Upper lobe of left lung (tissue), 6 donors: ENCODE results near the gene ATF6B. TPM values are rescaled to one million over a fixed set of nuclear protein-coding genes. Genes with fewer than 3 reads are reported as not detected.

ENCODE experiments used
- ATAC-seq, 2 donors: fragments of 200-7000 bp; cut with Tn5 transposase; one replicate each; pipeline ENCODE4 v1.9.1; 2022; ENCODE audit warnings: mild to moderate bottlenecking in 2 of 2, moderate library complexity in 2 of 2; ENCODE audit not compliant: low FRiP score in 2 of 2
- DNase-seq, 2 donors: peaks; one replicate each; pipeline ENCODE4 v3.0.0-alpha.2; 2019 to 2020
- H3K27ac ChIP-seq, 4 donors: fragments of 200-600 bp; sonication (generic); one replicate each; pipeline ENCODE4 v1.5.1; 2016 to 2019
- H3K27me3 ChIP-seq, 4 donors: fragments of 200-600 bp; sonication (generic); one replicate each; pipeline ENCODE4 v1.5.1; 2017 to 2019
- H3K36me3 ChIP-seq, 4 donors: fragments of 200-600 bp; sonication (generic); one replicate each; pipeline ENCODE4 v1.5.1; 2016 to 2019
- H3K4me1 ChIP-seq, 4 donors: fragments of 200-600 bp; sonication (generic); one replicate each; pipeline ENCODE4 v1.5.1; 2018 to 2019
- H3K4me3 ChIP-seq, 4 donors: fragments of 200-600 bp; sonication (generic); one replicate each; pipeline ENCODE4 v1.5.1; 2017 to 2019; ENCODE audit warnings: mild to moderate bottlenecking in 2 of 4, moderate library complexity in 1 of 4
- H3K9me3 ChIP-seq, 4 donors: fragments of 200-600 bp; sonication (generic); one replicate each; pipeline ENCODE4 v1.5.1; 2018 to 2019
- EP300 ChIP-seq, 4 donors: sonication (generic); formaldehyde crosslinking; IDR thresholded peaks; one replicate each; pipeline ENCODE4 v1.5.1; 2017; ENCODE audit warnings: antibody characterized with exemption in 4 of 4, control low read depth in 2 of 4
- POLR2A ChIP-seq, 4 donors: fragments of 450-650 bp; IDR thresholded peaks; one replicate each; pipeline ENCODE4 v1.5.1; 2016 to 2017; ENCODE audit warnings: antibody characterized with exemption in 4 of 4, mild to moderate bottlenecking in 2 of 4
- POLR2AphosphoS5 ChIP-seq, 2 donors: sonication (generic); formaldehyde crosslinking; IDR thresholded peaks; one replicate each; pipeline ENCODE4 v1.5.1; 2017; ENCODE audit warnings: antibody characterized with exemption in 2 of 2
- WGBS, 2 donors: methylation state at CpG; one replicate each; pipeline ENCODE4 v1.1.5; 2017 to 2018; 5-methylcytosine and 5-hydroxymethylcytosine counted together
- total RNA-seq, 6 donors: library from RNA; depleted of rRNA in 4 of 6; stranded (reverse); fragments of >200 nt in 4 of 6; gene quantifications; one replicate each; pipeline versions ENCODE4 v1.1.0 to v1.2.1, GENCODE V29; 2016 to 2021
- TF ChIP-seq, protein P1 (sequence below), 6 experiments: fragments of 450-650 bp in 4 of 6; fragments of 200-600 bp in 2 of 6; sonication (generic) in 2 of 6; IDR thresholded peaks; one replicate each; pipeline ENCODE4 v1.5.1; 2016 to 2019; ENCODE audit warnings: antibody characterized with exemption in 6 of 6
- donor health status: DM: no; HTN: no; CAD: no; lungs with moderate emphysema.
- donor health status: DM: no; HTN: yes; CAD: no; lungs with severe emphysema.

Gene ATF6B
- total RNA-seq, 6 donors from 2014 or later, result 35.3 to 230 (median 95.8) TPM

DNA sequence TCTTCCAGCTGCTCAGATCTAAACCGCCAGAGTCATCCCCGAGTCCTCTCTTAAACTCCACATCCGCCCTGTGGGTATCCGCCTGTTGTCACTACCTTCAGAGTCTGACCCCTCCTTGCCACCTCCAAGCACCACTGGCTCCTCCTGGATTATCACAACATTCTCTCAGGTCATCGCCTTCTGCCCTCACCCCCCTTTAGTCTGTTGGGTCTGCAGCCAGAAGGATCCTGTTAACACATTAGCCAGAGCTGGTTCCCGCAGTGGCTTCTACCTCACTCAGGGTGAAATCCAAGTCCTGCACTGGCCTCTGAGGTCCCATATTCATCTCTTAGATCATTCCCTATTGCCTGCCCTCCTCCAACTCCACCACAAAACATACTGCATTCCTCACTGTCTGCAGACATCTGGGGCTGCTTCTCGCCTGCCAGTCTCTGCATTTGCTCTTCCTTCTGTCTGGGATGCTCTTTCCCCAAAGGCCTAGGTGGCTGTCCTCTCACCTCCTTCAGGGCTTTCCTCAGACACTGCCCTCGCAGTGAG is 53.0 kb downstream of the ATF6B start:
- no peak for TF ChIP-seq EP300 (IDR thresholded peaks at IDR 0.05)
- TF ChIP-seq POLR2A (IDR thresholded peaks at IDR 0.05), result no peak
- no peak for TF ChIP-seq POLR2AphosphoS5 (IDR thresholded peaks at IDR 0.05)
- TF ChIP-seq, protein P1, sequence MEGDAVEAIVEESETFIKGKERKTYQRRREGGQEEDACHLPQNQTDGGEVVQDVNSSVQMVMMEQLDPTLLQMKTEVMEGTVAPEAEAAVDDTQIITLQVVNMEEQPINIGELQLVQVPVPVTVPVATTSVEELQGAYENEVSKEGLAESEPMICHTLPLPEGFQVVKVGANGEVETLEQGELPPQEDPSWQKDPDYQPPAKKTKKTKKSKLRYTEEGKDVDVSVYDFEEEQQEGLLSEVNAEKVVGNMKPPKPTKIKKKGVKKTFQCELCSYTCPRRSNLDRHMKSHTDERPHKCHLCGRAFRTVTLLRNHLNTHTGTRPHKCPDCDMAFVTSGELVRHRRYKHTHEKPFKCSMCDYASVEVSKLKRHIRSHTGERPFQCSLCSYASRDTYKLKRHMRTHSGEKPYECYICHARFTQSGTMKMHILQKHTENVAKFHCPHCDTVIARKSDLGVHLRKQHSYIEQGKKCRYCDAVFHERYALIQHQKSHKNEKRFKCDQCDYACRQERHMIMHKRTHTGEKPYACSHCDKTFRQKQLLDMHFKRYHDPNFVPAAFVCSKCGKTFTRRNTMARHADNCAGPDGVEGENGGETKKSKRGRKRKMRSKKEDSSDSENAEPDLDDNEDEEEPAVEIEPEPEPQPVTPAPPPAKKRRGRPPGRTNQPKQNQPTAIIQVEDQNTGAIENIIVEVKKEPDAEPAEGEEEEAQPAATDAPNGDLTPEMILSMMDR (IDR thresholded peaks at IDR 0.05), result no peak
- H3K27me3 ChIP-seq, result no peaks in the 10 kb centered on the region
- H3K27ac ChIP-seq, result no peak overlapping the region
- peaks cover 0 to 88% (median 24%) of the 10 kb centered on the region in 4 donors for H3K36me3 ChIP-seq
- no peaks in the 10 kb centered on the region for H3K9me3 ChIP-seq
- H3K4me3 ChIP-seq, result no peak overlapping the region
- 90 to 91% methylated on average over 8 of the region's 8 CpGs for WGBS, 2 donors
- ATAC-seq (no peak), DNase-seq (no peak)
- H3K4me1 ChIP-seq, result no peaks in the 10 kb centered on the region

GRCh38 chr6:32073613-32074012 is 54.4 kb downstream of the ATF6B start:
- WGBS, 2 donors, result 96 to 98% methylated on average over 7 to 10 of the region's 10 CpGs
- Histone ChIP-seq H3K9me3 (no peaks in the 10 kb centered on the region), H3K27me3 (no peaks in the 10 kb centered on the region)

DNA sequence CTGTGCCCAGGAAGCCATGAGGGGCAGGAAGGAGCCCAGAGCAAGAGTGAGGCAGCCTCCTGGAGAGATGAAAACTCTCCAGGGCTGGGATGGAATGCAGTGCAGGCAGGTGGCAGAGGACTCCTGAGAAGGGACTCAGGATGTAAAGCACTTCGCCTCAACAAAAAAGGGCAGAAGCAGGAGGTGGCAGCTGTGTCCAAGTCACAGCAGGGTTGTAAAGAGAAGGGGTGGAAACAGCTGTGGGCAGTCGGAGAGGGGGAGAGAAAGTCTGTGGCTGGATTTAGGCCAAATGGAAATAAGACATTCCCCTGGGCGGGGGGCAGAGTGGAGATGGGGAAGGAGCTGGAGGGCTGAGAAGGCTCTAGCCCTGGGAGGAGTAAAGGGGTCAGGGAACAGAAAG is 54.9 kb downstream of the ATF6B start:
- WGBS, 2 donors, result 73 to 77% methylated on average over 3 of the region's 3 CpGs
- Histone ChIP-seq H3K27ac (no peak overlapping the region), H3K27me3 (no peaks in the 10 kb centered on the region), H3K36me3 (peaks cover 0 to 91% (median 26%) of the 10 kb centered on the region in 4 donors), H3K4me1 (no peaks in the 10 kb centered on the region), H3K4me3 (no peak overlapping the region), H3K9me3 (no peaks in the 10 kb centered on the region)
- TF ChIP-seq POLR2AphosphoS5 (IDR thresholded peaks at IDR 0.05) (no peak), EP300 (IDR thresholded peaks at IDR 0.05) (no peak), POLR2A (IDR thresholded peaks at IDR 0.05) (no peak)
- TF ChIP-seq, protein P1 (IDR thresholded peaks at IDR 0.05), result no peak
- ATAC-seq (no peak), DNase-seq (no peak)

More at GRCh38 chr6:32073613-32074012, 54.4 kb downstream of the ATF6B start:
- Histone ChIP-seq H3K36me3 (peaks cover 0 to 89% (median 23%) of the 10 kb centered on the region in 4 donors), H3K4me1 (no peaks in the 10 kb centered on the region), H3K4me3 (no peak overlapping the region), H3K27ac (no peak overlapping the region)
- no peak for ATAC-seq
- no peak for TF ChIP-seq POLR2A (IDR thresholded peaks at IDR 0.05)
- TF ChIP-seq, protein P1 (IDR thresholded peaks at IDR 0.05), result no peak
- TF ChIP-seq EP300 (IDR thresholded peaks at IDR 0.05), result no peak
- no peak for TF ChIP-seq POLR2AphosphoS5 (IDR thresholded peaks at IDR 0.05)
- peak in 1 of 2 donors; percentile 60 for DNase-seq

DNA sequence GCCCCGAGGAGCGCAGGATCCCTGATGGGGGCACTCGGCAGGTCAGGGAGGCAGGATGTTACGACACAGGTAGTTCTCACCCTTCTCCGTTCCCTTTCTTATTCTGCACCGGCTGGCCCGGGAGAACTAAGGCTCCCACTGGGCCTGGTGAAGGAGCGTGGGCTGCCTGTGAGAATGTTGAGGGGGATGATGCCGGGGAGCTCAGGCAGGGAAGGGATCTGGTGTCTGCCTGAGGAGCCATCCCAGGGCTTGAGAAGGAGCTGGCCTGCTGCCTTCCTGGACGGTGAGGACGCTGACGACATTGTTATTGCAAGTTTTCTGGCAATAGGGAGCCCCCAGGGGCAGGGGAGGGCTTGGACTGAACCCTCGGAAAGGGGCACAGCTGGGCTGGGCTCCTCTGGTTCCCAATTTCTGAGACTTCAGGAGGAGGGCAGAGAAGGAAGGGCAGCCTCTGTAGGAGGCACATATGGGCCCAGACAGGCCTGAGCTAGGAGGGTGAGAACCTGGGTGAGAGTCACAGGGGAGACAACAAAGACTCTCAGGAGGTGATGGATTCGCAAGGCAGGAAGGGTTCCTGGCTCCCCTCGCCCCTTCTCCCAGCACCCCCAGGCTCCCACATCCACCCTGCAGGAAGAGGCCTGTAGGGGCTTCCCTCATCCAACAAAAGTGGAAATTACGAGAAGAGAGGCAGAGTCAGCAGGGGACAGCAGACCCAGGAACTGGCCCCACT is 57.1 kb downstream of the ATF6B start:
- DNase-seq (peak in 1 of 2 donors; percentile 37), ATAC-seq (peak in 1 of 2 donors; percentile 83)
- no peaks in the 10 kb centered on the region for H3K4me1 ChIP-seq
- TF ChIP-seq POLR2A (IDR thresholded peaks at IDR 0.05) (no peak), EP300 (IDR thresholded peaks at IDR 0.05) (no peak), POLR2AphosphoS5 (IDR thresholded peaks at IDR 0.05) (no peak)
- TF ChIP-seq, protein P1 (IDR thresholded peaks at IDR 0.05), result no peak
- no peaks in the 10 kb centered on the region for H3K27me3 ChIP-seq
- 70 to 75% methylated on average over 8 to 14 of the region's 16 CpGs for WGBS, 2 donors
- H3K27ac ChIP-seq, result peak overlapping the region in 1 of 4 donors; percentile 27
- no peak overlapping the region for H3K4me3 ChIP-seq
- H3K36me3 ChIP-seq, result peaks cover 0 to 97% (median 31%) of the 10 kb centered on the region in 4 donors
- H3K9me3 ChIP-seq, result no peaks in the 10 kb centered on the region
